Measurements from ENCODE around the gene TMC5. TPM values are rescaled to one million over a fixed set of nuclear protein-coding genes. Genes with fewer than 3 reads are reported as not detected.

Gene TMC5
- total RNA-seq, 1 experiment from 2014 or later, result 15.7 TPM

DNA sequence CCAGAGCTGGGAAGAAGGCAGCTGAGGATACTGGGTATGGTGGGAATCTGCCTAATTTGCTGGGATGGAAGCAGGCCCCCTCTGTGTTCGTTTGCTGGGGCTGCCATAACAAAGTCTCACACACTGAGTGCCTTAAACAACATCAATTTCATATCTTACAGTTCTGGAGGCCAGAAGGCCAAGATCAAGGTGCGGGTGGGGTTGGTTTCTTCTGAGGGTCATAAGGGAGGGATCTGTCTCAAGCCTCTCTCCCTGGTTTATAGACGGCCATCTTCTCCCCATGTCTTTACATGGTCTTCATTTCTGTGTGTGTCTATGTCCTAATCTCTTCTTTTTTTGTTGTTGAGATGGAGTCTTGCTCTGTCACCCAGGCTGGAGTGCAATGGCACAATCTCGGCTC is 68.4 kb downstream of the TMC5 start:
- Histone ChIP-seq H4K20me1 (ENCODE audit: insufficient read depth) (no peaks in the 10 kb centered on the region), H3K4me3 (replicated peaks in 1 of 2; ENCODE audit: low read depth in 1 of 2, low read length in 2 of 2) (no peak overlapping the region), H3K4me2 (ENCODE audit: low read length) (no peak overlapping the region), H3K9me2 (ENCODE audit: insufficient read depth) (no peaks in the 10 kb centered on the region), H3K79me2 (ENCODE audit: insufficient read depth, low read length) (no peaks in the 10 kb centered on the region), H3K27ac (ENCODE audit: low read depth, low read length) (no peak overlapping the region), H3K9ac (ENCODE audit: low read length) (no peak overlapping the region), H2AFZ (ENCODE audit: low read depth, low read length, poor library complexity, severe bottlenecking) (no peak overlapping the region), H3K36me3 (ENCODE audit: control insufficient read depth in 1 of 2, insufficient read depth in 2 of 2, low read length in 2 of 2) (peaks cover 0 to 11% of the 10 kb centered on the region in 2 experiments; a peak in 2 of 4 replicates), H3K9me3 (ENCODE audit: control insufficient read depth in 1 of 2, insufficient read depth in 1 of 2, low read depth in 1 of 2, low read length in 2 of 2) (no peaks in the 10 kb centered on the region), H3K4me1 (ENCODE audit: control insufficient read depth in 1 of 2, insufficient read depth in 2 of 2, low read length in 2 of 2) (peaks cover 6 to 29% of the 10 kb centered on the region in 2 experiments), H3K27me3 (ENCODE audit: insufficient read depth, low read length) (no peaks in the 10 kb centered on the region)
- intact Hi-C loops (cut with micrococcal nuclease), result no loop called here
- POLR2A ChIA-PET, result no interaction called here
- TF ChIP-seq, protein P1, sequence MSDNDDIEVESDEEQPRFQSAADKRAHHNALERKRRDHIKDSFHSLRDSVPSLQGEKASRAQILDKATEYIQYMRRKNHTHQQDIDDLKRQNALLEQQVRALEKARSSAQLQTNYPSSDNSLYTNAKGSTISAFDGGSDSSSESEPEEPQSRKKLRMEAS (IDR thresholded peaks at IDR 0.05), result no peak
- no peak for TF ChIP-seq EZH2phosphoT487 (IDR thresholded peaks at IDR 0.05; ENCODE audit: borderline replicate concordance)
- no peak for TF ChIP-seq SIN3A (IDR thresholded peaks at IDR 0.05; ENCODE audit: low read depth)
- no peak for TF ChIP-seq FOSL1 (IDR thresholded peaks at IDR 0.05; ENCODE audit: low read depth)
- TF ChIP-seq CEBPB (IDR thresholded peaks at IDR 0.05; ENCODE audit: low read depth), result no peak
- no peak for TF ChIP-seq RAD21 (IDR thresholded peaks at IDR 0.05; ENCODE audit: low read depth)
- TF ChIP-seq, protein P2, sequence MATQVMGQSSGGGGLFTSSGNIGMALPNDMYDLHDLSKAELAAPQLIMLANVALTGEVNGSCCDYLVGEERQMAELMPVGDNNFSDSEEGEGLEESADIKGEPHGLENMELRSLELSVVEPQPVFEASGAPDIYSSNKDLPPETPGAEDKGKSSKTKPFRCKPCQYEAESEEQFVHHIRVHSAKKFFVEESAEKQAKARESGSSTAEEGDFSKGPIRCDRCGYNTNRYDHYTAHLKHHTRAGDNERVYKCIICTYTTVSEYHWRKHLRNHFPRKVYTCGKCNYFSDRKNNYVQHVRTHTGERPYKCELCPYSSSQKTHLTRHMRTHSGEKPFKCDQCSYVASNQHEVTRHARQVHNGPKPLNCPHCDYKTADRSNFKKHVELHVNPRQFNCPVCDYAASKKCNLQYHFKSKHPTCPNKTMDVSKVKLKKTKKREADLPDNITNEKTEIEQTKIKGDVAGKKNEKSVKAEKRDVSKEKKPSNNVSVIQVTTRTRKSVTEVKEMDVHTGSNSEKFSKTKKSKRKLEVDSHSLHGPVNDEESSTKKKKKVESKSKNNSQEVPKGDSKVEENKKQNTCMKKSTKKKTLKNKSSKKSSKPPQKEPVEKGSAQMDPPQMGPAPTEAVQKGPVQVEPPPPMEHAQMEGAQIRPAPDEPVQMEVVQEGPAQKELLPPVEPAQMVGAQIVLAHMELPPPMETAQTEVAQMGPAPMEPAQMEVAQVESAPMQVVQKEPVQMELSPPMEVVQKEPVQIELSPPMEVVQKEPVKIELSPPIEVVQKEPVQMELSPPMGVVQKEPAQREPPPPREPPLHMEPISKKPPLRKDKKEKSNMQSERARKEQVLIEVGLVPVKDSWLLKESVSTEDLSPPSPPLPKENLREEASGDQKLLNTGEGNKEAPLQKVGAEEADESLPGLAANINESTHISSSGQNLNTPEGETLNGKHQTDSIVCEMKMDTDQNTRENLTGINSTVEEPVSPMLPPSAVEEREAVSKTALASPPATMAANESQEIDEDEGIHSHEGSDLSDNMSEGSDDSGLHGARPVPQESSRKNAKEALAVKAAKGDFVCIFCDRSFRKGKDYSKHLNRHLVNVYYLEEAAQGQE (IDR thresholded peaks at IDR 0.05; ENCODE audit: low read depth), result no peak
- TF ChIP-seq, protein P3, sequence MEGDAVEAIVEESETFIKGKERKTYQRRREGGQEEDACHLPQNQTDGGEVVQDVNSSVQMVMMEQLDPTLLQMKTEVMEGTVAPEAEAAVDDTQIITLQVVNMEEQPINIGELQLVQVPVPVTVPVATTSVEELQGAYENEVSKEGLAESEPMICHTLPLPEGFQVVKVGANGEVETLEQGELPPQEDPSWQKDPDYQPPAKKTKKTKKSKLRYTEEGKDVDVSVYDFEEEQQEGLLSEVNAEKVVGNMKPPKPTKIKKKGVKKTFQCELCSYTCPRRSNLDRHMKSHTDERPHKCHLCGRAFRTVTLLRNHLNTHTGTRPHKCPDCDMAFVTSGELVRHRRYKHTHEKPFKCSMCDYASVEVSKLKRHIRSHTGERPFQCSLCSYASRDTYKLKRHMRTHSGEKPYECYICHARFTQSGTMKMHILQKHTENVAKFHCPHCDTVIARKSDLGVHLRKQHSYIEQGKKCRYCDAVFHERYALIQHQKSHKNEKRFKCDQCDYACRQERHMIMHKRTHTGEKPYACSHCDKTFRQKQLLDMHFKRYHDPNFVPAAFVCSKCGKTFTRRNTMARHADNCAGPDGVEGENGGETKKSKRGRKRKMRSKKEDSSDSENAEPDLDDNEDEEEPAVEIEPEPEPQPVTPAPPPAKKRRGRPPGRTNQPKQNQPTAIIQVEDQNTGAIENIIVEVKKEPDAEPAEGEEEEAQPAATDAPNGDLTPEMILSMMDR (IDR thresholded peaks at IDR 0.05 in 2 of 3, conservative IDR thresholded peaks at IDR 0.05 in 1 of 3; ENCODE audit: borderline replicate concordance in 1 of 3, insufficient read depth in 1 of 3, low read depth in 2 of 3, low read length in 2 of 3), result no peak
- TF ChIP-seq EGR1 (IDR thresholded peaks at IDR 0.05; ENCODE audit: low read depth), result no peak
- TF ChIP-seq ZNF274 (IDR thresholded peaks at IDR 0.05; ENCODE audit: low read depth, low read length), result no peak
- no peak for TF ChIP-seq ZFX (IDR thresholded peaks at IDR 0.05)
- TF ChIP-seq, protein P4, sequence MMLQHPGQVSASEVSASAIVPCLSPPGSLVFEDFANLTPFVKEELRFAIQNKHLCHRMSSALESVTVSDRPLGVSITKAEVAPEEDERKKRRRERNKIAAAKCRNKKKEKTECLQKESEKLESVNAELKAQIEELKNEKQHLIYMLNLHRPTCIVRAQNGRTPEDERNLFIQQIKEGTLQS (IDR thresholded peaks at IDR 0.05), result no peak
- DNase-seq (ENCODE audit: low read depth, low spot score) (no peak), ATAC-seq (no peak)
- CTCF ChIA-PET, result no interaction called here
- RAD21 ChIA-PET (ENCODE audit: low non-redundant PET in 1 of 2, low total read pairs in 2 of 2, uncharacterized antibody in 2 of 2, unreplicated experiment in 2 of 2), result no interaction called here
- BruUV-seq (replicated peaks), result no TSS peak
